ENCODE results near the gene APEX2. TPM values are rescaled to one million over a fixed set of nuclear protein-coding genes. Genes with fewer than 3 reads are reported as not detected.

APEX2 gene
- polyA plus RNA-seq (2013, experiment 1 of 2): 7.7 TPM
- 8.0 TPM for polyA plus RNA-seq (2013, experiment 2 of 2)

DNA sequence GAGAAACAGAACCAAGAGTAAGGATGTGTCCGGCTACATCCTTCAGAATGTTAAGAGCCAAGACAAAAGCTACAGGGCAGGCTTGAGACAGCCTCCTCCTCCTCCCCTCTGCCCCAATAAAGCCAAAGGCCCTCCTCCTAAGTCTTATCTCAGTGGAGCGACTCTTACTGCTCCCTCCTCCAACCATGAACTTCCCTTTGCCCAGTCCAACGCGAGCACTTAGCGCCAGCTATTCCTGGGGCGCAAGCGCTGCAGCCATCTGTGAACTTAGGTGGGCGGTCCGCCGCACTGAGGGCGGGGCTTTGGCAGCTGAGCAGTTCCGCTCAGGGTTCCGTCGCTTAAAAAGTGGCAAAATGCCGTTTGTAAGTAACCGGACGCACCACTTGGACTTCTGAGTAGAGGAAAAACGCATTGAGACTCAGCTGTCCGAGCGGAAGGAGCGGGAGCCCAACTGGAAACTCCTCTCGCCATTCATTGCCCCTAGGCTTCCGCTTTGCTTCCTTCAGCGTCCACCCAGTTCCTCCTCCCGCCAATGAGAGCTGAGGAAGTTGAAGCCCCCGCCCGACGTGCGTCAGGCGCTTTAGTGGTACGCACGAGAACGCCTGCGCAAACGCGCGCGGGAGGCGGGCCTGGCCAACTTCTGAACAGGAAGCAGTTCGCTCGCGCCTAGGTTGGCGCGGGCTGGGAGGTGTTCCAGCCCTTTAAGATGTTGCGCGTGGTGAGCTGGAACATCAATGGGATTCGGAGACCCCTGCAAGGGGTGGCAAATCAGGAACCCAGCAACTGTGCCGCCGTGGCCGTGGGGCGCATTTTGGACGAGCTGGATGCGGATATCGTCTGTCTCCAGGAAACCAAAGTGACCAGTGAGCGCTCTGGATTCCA is at the start of gene APEX2:
Gene APEX2, plus strand, starts transcription at position 647 of the 882 bp plus-strand sequence. Its CDS starts 60 bp downstream, at position 707.
- Histone ChIP-seq H3K4ac (ENCODE audit: low read length) (no peak within 1 kb of the TSS), H4K91ac (ENCODE audit: low read depth, low read length, poor library complexity) (no peak within 1 kb of the TSS), H3K23ac (ENCODE audit: low read depth, low read length, poor library complexity) (no peak within 1 kb of the TSS), H3K27ac (replicated peaks; ENCODE audit: low read length) (peak within 1 kb of the TSS; percentile 75), H2AFZ (ENCODE audit: low read length) (peak within 1 kb of the TSS; percentile 91), H3K9me3 (replicated peaks in 1 of 2; ENCODE audit: control insufficient read depth in 2 of 2, insufficient read depth in 1 of 2, low read depth in 1 of 2, low read length in 2 of 2) (no peaks in the 10 kb centered on the region), H3K36me3 (replicated peaks in 1 of 2; ENCODE audit: control insufficient read depth in 2 of 2, insufficient read depth in 2 of 2, low read length in 2 of 2) (peaks cover 10 to 36% of the 10 kb centered on the region in 2 donors), H3K9ac (ENCODE audit: low read depth, low read length, poor library complexity) (peak within 1 kb of the TSS; percentile 38), H3K4me3 (ENCODE audit: low read length in 2 of 2) (peak within 1 kb of the TSS; percentile 75 to 92), H2BK12ac (ENCODE audit: low read length) (no peak within 1 kb of the TSS), H3K79me1 (ENCODE audit: low read depth, low read length) (no peaks in the 10 kb centered on the region), H3K18ac (ENCODE audit: low read length) (no peak within 1 kb of the TSS), H3K4me2 (ENCODE audit: insufficient read depth, low read length, poor library complexity, severe bottlenecking) (peak within 1 kb of the TSS; percentile 51), H2BK5ac (ENCODE audit: low read length) (no peak within 1 kb of the TSS), H3K14ac (ENCODE audit: low read length) (no peak within 1 kb of the TSS), H2BK120ac (ENCODE audit: low read depth, low read length) (no peak within 1 kb of the TSS), H2AK5ac (ENCODE audit: low read depth, low read length) (no peak within 1 kb of the TSS), H3K4me1 (ENCODE audit: control insufficient read depth in 2 of 2, insufficient read depth in 1 of 2, low read depth in 1 of 2, low read length in 2 of 2) (no peaks in the 10 kb centered on the region), H2BK15ac (ENCODE audit: low read length) (no peak within 1 kb of the TSS), H3K27me3 (ENCODE audit: control insufficient read depth in 3 of 3, insufficient read depth in 3 of 3, low read depth in 1 of 3, low read length in 3 of 3) (no peaks in the 10 kb centered on the region), H4K8ac (ENCODE audit: low read depth, low read length) (no peak within 1 kb of the TSS)
- no CpG with 5 or more reads among the region's 55 CpGs for WGBS, 2 donors (ENCODE audit: extremely low coverage in 2 of 2, insufficient read length in 2 of 2, insufficient replicate concordance in 1 of 2)
- peak; percentile 72 for DNase-seq (ENCODE audit: low spot score)

DNA sequence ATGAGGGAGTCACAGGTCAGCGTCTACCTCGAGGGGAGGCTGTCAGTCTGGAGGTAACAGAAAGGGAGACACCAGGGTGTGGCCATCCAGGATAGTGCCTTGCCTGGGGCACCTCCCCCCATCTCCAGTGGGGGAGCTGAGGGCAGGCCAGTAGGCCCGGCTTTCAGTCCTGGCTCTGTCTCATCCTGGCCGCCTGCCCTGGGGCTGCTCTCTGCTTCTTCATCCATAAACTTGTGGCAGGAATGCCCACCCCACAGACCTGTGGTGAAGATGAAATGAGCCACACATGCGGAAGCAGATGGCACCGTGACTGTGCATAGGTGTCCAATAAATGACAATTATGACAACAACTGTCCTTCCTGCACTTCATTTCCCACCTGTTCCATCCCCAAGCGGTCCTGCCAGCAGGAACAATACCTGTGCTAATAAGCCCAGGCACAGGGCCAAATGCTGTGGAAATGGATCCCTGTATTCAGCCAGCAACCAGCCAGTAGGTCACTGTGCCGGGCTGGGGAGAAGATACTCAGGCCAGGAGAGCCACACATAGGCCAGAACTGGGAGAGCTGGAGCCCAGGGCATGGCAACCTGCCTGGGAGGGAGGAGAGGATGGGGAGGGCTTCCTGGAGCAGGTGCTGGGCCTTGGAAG is 49.3 kb upstream of the APEX2 start:
- no peak overlapping the region for H2BK15ac ChIP-seq (ENCODE audit: low read length)
- no peak overlapping the region for H3K14ac ChIP-seq (ENCODE audit: low read length)
- H4K8ac ChIP-seq (ENCODE audit: low read depth, low read length): no peak overlapping the region
- no peak overlapping the region for H3K4me3 ChIP-seq (ENCODE audit: low read length in 2 of 2)
- H2BK120ac ChIP-seq (ENCODE audit: low read depth, low read length): no peak overlapping the region
- H2BK5ac ChIP-seq (ENCODE audit: low read length): no peak overlapping the region
- H3K79me1 ChIP-seq (ENCODE audit: low read depth, low read length): no peaks in the 10 kb centered on the region
- H3K23ac ChIP-seq (ENCODE audit: low read depth, low read length, poor library complexity): no peak overlapping the region
- H3K27me3 ChIP-seq (ENCODE audit: control insufficient read depth in 3 of 3, insufficient read depth in 3 of 3, low read depth in 1 of 3, low read length in 3 of 3): no peaks in the 10 kb centered on the region
- no peak overlapping the region for H2AK5ac ChIP-seq (ENCODE audit: low read depth, low read length)
- H2BK12ac ChIP-seq (ENCODE audit: low read length): no peak overlapping the region
- no peak overlapping the region for H3K27ac ChIP-seq (replicated peaks; ENCODE audit: low read length)
- H3K36me3 ChIP-seq (replicated peaks in 1 of 2; ENCODE audit: control insufficient read depth in 2 of 2, insufficient read depth in 2 of 2, low read length in 2 of 2): no peaks in the 10 kb centered on the region
- no CpG with 5 or more reads among the region's 8 CpGs for WGBS, 2 donors (ENCODE audit: extremely low coverage in 2 of 2, insufficient read length in 2 of 2, insufficient replicate concordance in 1 of 2)
- H3K4me1 ChIP-seq (ENCODE audit: control insufficient read depth in 2 of 2, insufficient read depth in 1 of 2, low read depth in 1 of 2, low read length in 2 of 2): no peaks in the 10 kb centered on the region
- H3K18ac ChIP-seq (ENCODE audit: low read length): no peak overlapping the region
- no peaks in the 10 kb centered on the region for H3K9me3 ChIP-seq (replicated peaks in 1 of 2; ENCODE audit: control insufficient read depth in 2 of 2, insufficient read depth in 1 of 2, low read depth in 1 of 2, low read length in 2 of 2)
- DNase-seq (ENCODE audit: low spot score): no peak
- no peak overlapping the region for H2AFZ ChIP-seq (ENCODE audit: low read length)
- H3K4ac ChIP-seq (ENCODE audit: low read length): no peak overlapping the region
- H4K91ac ChIP-seq (ENCODE audit: low read depth, low read length, poor library complexity): no peak overlapping the region
- H3K4me2 ChIP-seq (ENCODE audit: insufficient read depth, low read length, poor library complexity, severe bottlenecking): no peak overlapping the region
- H3K9ac ChIP-seq (ENCODE audit: low read depth, low read length, poor library complexity): no peak overlapping the region

- Histone ChIP-seq H3K14ac (ENCODE audit: low read length) (no peak overlapping the region), H2BK15ac (ENCODE audit: low read length) (no peak overlapping the region), H3K18ac (ENCODE audit: low read length) (no peak overlapping the region), H3K4me1 (ENCODE audit: control insufficient read depth in 2 of 2, insufficient read depth in 1 of 2, low read depth in 1 of 2, low read length in 2 of 2) (no peaks in the 10 kb centered on the region), H3K36me3 (replicated peaks in 1 of 2; ENCODE audit: control insufficient read depth in 2 of 2, insufficient read depth in 2 of 2, low read length in 2 of 2) (no peaks in the 10 kb centered on the region), H2BK12ac (ENCODE audit: low read length) (no peak overlapping the region), H4K91ac (ENCODE audit: low read depth, low read length, poor library complexity) (no peak overlapping the region), H3K23ac (ENCODE audit: low read depth, low read length, poor library complexity) (no peak overlapping the region), H3K4me2 (ENCODE audit: insufficient read depth, low read length, poor library complexity, severe bottlenecking) (no peak overlapping the region), H3K4me3 (ENCODE audit: low read length in 2 of 2) (no peak overlapping the region), H2AK5ac (ENCODE audit: low read depth, low read length) (no peak overlapping the region), H2BK5ac (ENCODE audit: low read length) (no peak overlapping the region), H2BK120ac (ENCODE audit: low read depth, low read length) (no peak overlapping the region), H3K27me3 (ENCODE audit: control insufficient read depth in 3 of 3, insufficient read depth in 3 of 3, low read depth in 1 of 3, low read length in 3 of 3) (peaks cover 0 to 11% (median 0%) of the 10 kb centered on the region in 3 experiments), H3K27ac (replicated peaks; ENCODE audit: low read length) (no peak overlapping the region), H4K8ac (ENCODE audit: low read depth, low read length) (no peak overlapping the region), H3K79me1 (ENCODE audit: low read depth, low read length) (no peaks in the 10 kb centered on the region), H3K9ac (ENCODE audit: low read depth, low read length, poor library complexity) (no peak overlapping the region), H3K4ac (ENCODE audit: low read length) (no peak overlapping the region), H2AFZ (ENCODE audit: low read length) (no peak overlapping the region), H3K9me3 (replicated peaks in 1 of 2; ENCODE audit: control insufficient read depth in 2 of 2, insufficient read depth in 1 of 2, low read depth in 1 of 2, low read length in 2 of 2) (no peaks in the 10 kb centered on the region)
- WGBS, 2 donors (ENCODE audit: extremely low coverage in 2 of 2, insufficient read length in 2 of 2, insufficient replicate concordance in 1 of 2): no CpG with 5 or more reads among the region's 1 CpG
- DNase-seq (ENCODE audit: low spot score): no peak
Observed at GRCh38 chrX:54961750-54962149, 38.4 kb upstream of the APEX2 start.
